ENCODE measurements around the gene RAB35.
"Not testable (repeated sequence)": the region's sequence is repeated elsewhere in the genome, so short reads cannot be mapped to it uniquely, and the experiment has no call there.

Gene RAB35

GRCh38 chr12:120054293-120054692 is 62.3 kb downstream of the RAB35 start:
- DNase-seq = no peak

- no peak for DNase-seq
Observed at GRCh38 chr12:120051535-120051934, 65.0 kb downstream of the RAB35 start.

GRCh38 chr12:120049426-120049825 is 67.1 kb downstream of the RAB35 start:
- DNase-seq = no peak

- no peak for DNase-seq
Observed at GRCh38 chr12:120048263-120048662, 68.3 kb downstream of the RAB35 start.

- no peak for DNase-seq
Observed at GRCh38 chr12:120047072-120047471, 69.5 kb downstream of the RAB35 start.

GRCh38 chr12:120045367-120045766 is 71.2 kb downstream of the RAB35 start:
- DNase-seq = not testable (repeated sequence)

Measured in eye (tissue), 1 donor.